Measurements from ENCODE around the gene CRYBG2. TPM values are rescaled to one million over a fixed set of nuclear protein-coding genes. Genes with fewer than 3 reads are reported as not detected.
A peak's percentile ranks its signal among the peaks of the same experiment; 100 is the strongest.

CRYBG2 gene
- total RNA-seq, 2 donors from 2014 or later: 9.0 to 15.1 TPM

- TF ChIP-seq CTCF (conservative IDR thresholded peaks at IDR 0.05): no peak
- Mint-ChIP-seq H3K27ac (no peak overlapping the region), H3K9me3 (no peaks in the 10 kb centered on the region), H3K4me1 (no peaks in the 10 kb centered on the region), H3K27me3 (ENCODE audit: insufficient read depth) (peaks cover 2% of the 10 kb centered on the region), H3K4me3 (no peak overlapping the region), H3K36me3 (ENCODE audit: low read depth) (no peaks in the 10 kb centered on the region)
- WGBS, 2 experiments (ENCODE audit: insufficient coverage in 1 of 2, insufficient read length in 1 of 2): 83 to 92% methylated on average over 1 to 3 of the region's 3 CpGs
- no peak overlapping the region for H3K9ac ChIP-seq (ENCODE audit: extremely low read depth, low read length, poor library complexity, severe bottlenecking)
- H3K27ac ChIP-seq (ENCODE audit: low read depth, low read length): no peak overlapping the region
- H3K36me3 ChIP-seq (ENCODE audit: control insufficient read depth, insufficient read depth, low read length): no peaks in the 10 kb centered on the region
- H3K4me3 ChIP-seq (ENCODE audit: low read length): no peak overlapping the region
- no peaks in the 10 kb centered on the region for H3K27me3 ChIP-seq (ENCODE audit: control insufficient read depth, insufficient read depth, low read length, poor library complexity, severe bottlenecking)
- no peaks in the 10 kb centered on the region for H3K4me1 ChIP-seq (ENCODE audit: control insufficient read depth, insufficient read depth, low read length)
- H3K9me3 ChIP-seq (ENCODE audit: control insufficient read depth, low read length): no peaks in the 10 kb centered on the region
- DNase-seq: no peak
Observed at GRCh38 chr1:26399034-26399433, 45.1 kb upstream of the CRYBG2 start.

GRCh38 chr1:26395754-26396153 lies 41.8 kb upstream of the CRYBG2 start:
- Histone ChIP-seq H3K27me3 (ENCODE audit: control insufficient read depth, insufficient read depth, low read length, poor library complexity, severe bottlenecking) (no peaks in the 10 kb centered on the region), H3K9ac (ENCODE audit: extremely low read depth, low read length, poor library complexity, severe bottlenecking) (no peak overlapping the region), H3K4me3 (ENCODE audit: low read length) (no peak overlapping the region), H3K9me3 (ENCODE audit: control insufficient read depth, low read length) (no peaks in the 10 kb centered on the region), H3K36me3 (ENCODE audit: control insufficient read depth, insufficient read depth, low read length) (no peaks in the 10 kb centered on the region), H3K27ac (ENCODE audit: low read depth, low read length) (no peak overlapping the region), H3K4me1 (ENCODE audit: control insufficient read depth, insufficient read depth, low read length) (no peaks in the 10 kb centered on the region)
- Mint-ChIP-seq H3K9me3 (no peaks in the 10 kb centered on the region), H3K27ac (no peak overlapping the region), H3K27me3 (ENCODE audit: insufficient read depth) (peaks cover 2% of the 10 kb centered on the region), H3K36me3 (ENCODE audit: low read depth) (no peaks in the 10 kb centered on the region), H3K4me1 (peaks cover 14% of the 10 kb centered on the region), H3K4me3 (no peak overlapping the region)
- 92% methylated on average over 8 of the region's 8 CpGs; no CpG with 5 or more reads in 1 of the 2 experiments for WGBS, 2 experiments (ENCODE audit: insufficient coverage in 1 of 2, insufficient read length in 1 of 2)
- TF ChIP-seq CTCF (conservative IDR thresholded peaks at IDR 0.05): no peak
- DNase-seq: no peak

- no peaks in the 10 kb centered on the region for H3K9me3 Mint-ChIP-seq
- Histone ChIP-seq H3K4me3 (ENCODE audit: low read length) (no peak overlapping the region), H3K4me1 (ENCODE audit: control insufficient read depth, insufficient read depth, low read length) (no peaks in the 10 kb centered on the region), H3K9me3 (ENCODE audit: control insufficient read depth, low read length) (no peaks in the 10 kb centered on the region), H3K9ac (ENCODE audit: extremely low read depth, low read length, poor library complexity, severe bottlenecking) (no peak overlapping the region), H3K27me3 (ENCODE audit: control insufficient read depth, insufficient read depth, low read length, poor library complexity, severe bottlenecking) (no peaks in the 10 kb centered on the region), H3K27ac (ENCODE audit: low read depth, low read length) (no peak overlapping the region), H3K36me3 (ENCODE audit: control insufficient read depth, insufficient read depth, low read length) (no peaks in the 10 kb centered on the region)
- peak; percentile 88 for TF ChIP-seq CTCF (conservative IDR thresholded peaks at IDR 0.05)
- H3K27ac Mint-ChIP-seq: no peak overlapping the region
- 8 to 25% methylated on average over 3 of the region's 3 CpGs for WGBS, 2 experiments (ENCODE audit: insufficient coverage in 1 of 2, insufficient read length in 1 of 2)
- H3K4me1 Mint-ChIP-seq: peaks cover 14% of the 10 kb centered on the region
- H3K4me3 Mint-ChIP-seq: no peak overlapping the region
- DNase-seq: peak; percentile 75
- H3K27me3 Mint-ChIP-seq (ENCODE audit: insufficient read depth): no peaks in the 10 kb centered on the region
- H3K36me3 Mint-ChIP-seq (ENCODE audit: low read depth): no peaks in the 10 kb centered on the region
Observed at GRCh38 chr1:26391450-26391849, 37.5 kb upstream of the CRYBG2 start.
